ENCODE measurements around the gene NUPR2.
A peak's percentile ranks its signal among the peaks of the same experiment; 100 is the strongest.
"Not testable (repeated sequence)": the region's sequence is repeated elsewhere in the genome, so short reads cannot be mapped to it uniquely, and the experiment has no call there.

Gene NUPR2

GRCh38 chr7:56110611-56111010 is 5.6 kb downstream of the NUPR2 start:
- no peak overlapping the region for H3K27ac ChIP-seq
- TF ChIP-seq ZFX (IDR thresholded peaks at IDR 0.05) (no peak), CTCF (conservative IDR thresholded peaks at IDR 0.05) (no peak)

GRCh38 chr7:56107954-56108258 is 8.3 kb downstream of the NUPR2 start:
- TF ChIP-seq CTCF (conservative IDR thresholded peaks at IDR 0.05) (no peak), ZFX (IDR thresholded peaks at IDR 0.05) (no peak)
- H3K27ac ChIP-seq: no peak overlapping the region

GRCh38 chr7:56106108-56107073 is 9.8 kb downstream of the NUPR2 start, which contains the start of gene CHCHD2:
TSS of gene CHCHD2 (minus strand) at chr7:56106476. CDS start at chr7:56106413, 63 bp downstream.
- H3K27ac ChIP-seq: peak within 1 kb of the TSS; percentile 89

GRCh38 chr7:56105508-56105907 is 10.7 kb downstream of the NUPR2 start:
- TF ChIP-seq CTCF (conservative IDR thresholded peaks at IDR 0.05): no peak
- no peak for TF ChIP-seq ZFX (IDR thresholded peaks at IDR 0.05)
- peak overlapping the region; percentile 89 for H3K27ac ChIP-seq

More at GRCh38 chr7:56106108-56107073, 9.8 kb downstream of the NUPR2 start, which contains the start of gene CHCHD2:
- TF ChIP-seq CTCF (conservative IDR thresholded peaks at IDR 0.05): no peak
- TF ChIP-seq ZFX (IDR thresholded peaks at IDR 0.05): peak; percentile 92

GRCh38 chr7:56104138-56104537 is 12.1 kb downstream of the NUPR2 start:
- H3K27ac ChIP-seq: not testable (repeated sequence)

GRCh38 chr7:56099653-56100052 is 16.6 kb downstream of the NUPR2 start:
- H3K27ac ChIP-seq: no peak overlapping the region
- TF ChIP-seq CTCF (conservative IDR thresholded peaks at IDR 0.05): no peak; the same call in 1 of the 2 replicates

- H3K27ac ChIP-seq: not testable (repeated sequence)
These were observed 17.8 kb downstream of the NUPR2 start for GRCh38 chr7:56098187-56099008.

GRCh38 chr7:56097700-56098099 is 18.5 kb downstream of the NUPR2 start:
- H3K27ac ChIP-seq: no peak overlapping the region
- TF ChIP-seq ZFX (IDR thresholded peaks at IDR 0.05) (no peak), CTCF (conservative IDR thresholded peaks at IDR 0.05) (no peak)
